Measurements from ENCODE around the gene ESF1. TPM values are rescaled to one million over a fixed set of nuclear protein-coding genes. Genes with fewer than 3 reads are reported as not detected.

Gene ESF1
- total RNA-seq (2021): 35.4 and 36.9 TPM in 2 replicates
- long read RNA-seq, partial matches to known transcripts: 37 of 59 reads
- long read RNA-seq, other reads (novel, unspliced or antisense): 22 of 59 reads

GRCh38 chr20:13784893-13785715 lies at the start of gene ESF1, which contains the start of gene NDUFAF5:
Gene ESF1, minus strand, starts transcription at chr20:13784919. Its CDS starts 1,779 bp downstream, at chr20:13783140.
Gene NDUFAF5, plus strand, starts transcription at chr20:13785028. Its CDS starts 41 bp downstream, at chr20:13785069.
- Histone ChIP-seq H3K9me3 (ENCODE audit: control insufficient read depth, low read depth, low read length) (no peaks in the 10 kb centered on the region), H3K79me1 (ENCODE audit: insufficient read depth, low read depth, low read length, poor library complexity, severe bottlenecking) (no peaks in the 10 kb centered on the region), H3K9ac (ENCODE audit: extremely low read depth, insufficient read length, low read length) (peak within 1 kb of the TSS; percentile 95), H4K91ac (ENCODE audit: insufficient read length, low read depth, low read length) (no peak within 1 kb of the TSS), H3K23me2 (ENCODE audit: insufficient read length, low read depth, low read length, poor library complexity, severe bottlenecking) (peaks cover 11% of the 10 kb centered on the region), H3K18ac (ENCODE audit: insufficient read length, low read depth, low read length) (peak within 1 kb of the TSS; percentile 56), H4K8ac (replicated peaks; ENCODE audit: insufficient read length, low read depth, low read length) (no peak within 1 kb of the TSS), H3K56ac (ENCODE audit: insufficient read length, low read depth, low read length) (no peak within 1 kb of the TSS), H3K14ac (ENCODE audit: insufficient read depth, low read length) (peak within 1 kb of the TSS; percentile 66), H4K5ac (ENCODE audit: insufficient read length, low read depth, low read length) (no peak within 1 kb of the TSS), H3K4me1 (ENCODE audit: insufficient read depth, low read length) (no peaks in the 10 kb centered on the region), H2AK5ac (ENCODE audit: insufficient read length, low read length) (no peak within 1 kb of the TSS), H3K4ac (ENCODE audit: low read depth, low read length) (no peak within 1 kb of the TSS; the same call in 1 of the 2 replicates), H3K27me3 (ENCODE audit: insufficient read depth, low read length) (no peaks in the 10 kb centered on the region), H3T11ph (ENCODE audit: low read length) (no peak within 1 kb of the TSS), H2AFZ (ENCODE audit: low read length) (peak within 1 kb of the TSS; percentile 1), H2BK20ac (ENCODE audit: low read depth, low read length, poor library complexity, severe bottlenecking) (no peak within 1 kb of the TSS), H2BK15ac (ENCODE audit: low read depth, low read length) (no peak within 1 kb of the TSS), H2BK12ac (ENCODE audit: insufficient read length, low read depth, low read length) (no peak within 1 kb of the TSS), H3K27ac (ENCODE audit: insufficient read length, low read depth, low read length) (peak within 1 kb of the TSS; percentile 8), H2BK5ac (ENCODE audit: insufficient read length, low read length) (no peak within 1 kb of the TSS), H3K4me2 (ENCODE audit: insufficient read depth, insufficient read length, low read length) (peak within 1 kb of the TSS; percentile 69), H2BK120ac (ENCODE audit: low read depth, low read length, poor library complexity, severe bottlenecking) (peak within 1 kb of the TSS; percentile 40), H3K23ac (ENCODE audit: insufficient read length, low read depth, low read length) (no peak within 1 kb of the TSS), H4K20me1 (ENCODE audit: control insufficient read depth, insufficient read depth, insufficient read length) (no peaks in the 10 kb centered on the region), H3K79me2 (ENCODE audit: insufficient read depth, low read length) (peaks cover 21% of the 10 kb centered on the region)
- no peaks in the 10 kb centered on the region; a peak in 1 of 5 replicates for H3K9me3 Mint-ChIP-seq
- peaks cover 27 to 52% (median 42%) of the 10 kb centered on the region in 3 experiments for H3K36me3 Mint-ChIP-seq (ENCODE audit: insufficient read depth in 1 of 3, low read depth in 3 of 3)
- H3K4me3 Mint-ChIP-seq: peak within 1 kb of the TSS; percentile 96 to 98
- H3K4me1 Mint-ChIP-seq: peaks cover 19 to 24% of the 10 kb centered on the region in 2 experiments
- DNase-seq: peak; percentile 96
- H3K27me3 Mint-ChIP-seq (ENCODE audit: low read depth): no peaks in the 10 kb centered on the region
- TF ChIP-seq CTCF (conservative IDR thresholded peaks at IDR 0.05): no peak
- H3K27ac Mint-ChIP-seq: peak within 1 kb of the TSS; percentile 94 to 99 (median 99)
- WGBS (ENCODE audit: extremely low coverage, insufficient read length, low lambda C conversion rate): no CpG with 5 or more reads among the region's 54 CpGs

Measured in H9 (cell line).